Activated naive CD4-positive, alpha-beta T cell treated with anti-CD3 and anti-CD28 coated beads, Interleukin-2, amount 10 ng/mL, durations not matched to agents 7 days and 5 days (primary cell): ENCODE data around the gene LPAR1.

Experiments
- CTCF ChIA-PET: fragments of 350-600 bp; sonication (Branson Sonifier 250); formaldehyde crosslinking; loops from one replicate; lab custom pipeline; 2021; ENCODE audit warnings: antibody characterized with exemption; lab: Charles Lee
- DNase-seq: peaks from one replicate; pipeline ENCODE4 v3.0.0-alpha.2; 2020
- H3K27ac Mint-ChIP-seq: one replicate; pipeline ENCODE4 v1.8.0; 2021; ENCODE audit warnings: mild to moderate bottlenecking, moderate library complexity, mixed read lengths
- H3K27me3 Mint-ChIP-seq: one replicate; pipeline ENCODE4 v1.8.0; 2021; ENCODE audit warnings: mild to moderate bottlenecking, mixed read lengths
- H3K36me3 Mint-ChIP-seq: one replicate; pipeline ENCODE4 v1.8.0; 2021; ENCODE audit warnings: mixed read lengths
- H3K4me1 Mint-ChIP-seq: one replicate; pipeline ENCODE4 v1.8.0; 2021; ENCODE audit warnings: mixed read lengths
- H3K4me3 Mint-ChIP-seq: one replicate; pipeline ENCODE4 v1.8.0; 2021; ENCODE audit warnings: mild to moderate bottlenecking, moderate library complexity, mixed read lengths
- H3K9me3 Mint-ChIP-seq: one replicate; pipeline ENCODE4 v1.8.0; 2021; ENCODE audit warnings: mixed read lengths

The LPAR1 gene

DNA sequence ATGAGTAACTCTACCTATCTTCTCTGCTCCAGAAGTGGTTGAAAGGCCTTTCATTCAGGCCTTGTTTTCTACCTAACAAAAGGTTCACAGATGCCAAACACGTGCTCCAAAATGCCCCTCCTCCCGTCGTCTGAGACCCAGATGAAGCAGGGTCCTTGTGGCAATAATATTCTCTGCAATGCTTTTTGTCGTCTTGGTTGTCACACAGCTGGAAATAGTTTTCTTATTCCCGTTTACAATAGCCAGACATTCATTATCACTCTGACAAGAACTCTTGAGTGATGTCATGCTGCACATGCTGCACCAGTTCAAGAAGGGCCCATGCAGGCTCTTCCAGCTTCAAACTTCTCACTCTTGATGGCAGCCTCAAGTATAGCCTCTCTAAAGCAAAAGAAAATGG lies 7.8 kb downstream of the LPAR1 start:
- no peaks in the 10 kb centered on the region for H3K36me3 Mint-ChIP-seq
- CTCF ChIA-PET: no interaction called here
- peaks cover 6% of the 10 kb centered on the region for H3K27me3 Mint-ChIP-seq
- DNase-seq: no peak
- no peak overlapping the region for H3K4me3 Mint-ChIP-seq
- H3K9me3 Mint-ChIP-seq: no peaks in the 10 kb centered on the region
- no peak overlapping the region for H3K27ac Mint-ChIP-seq
- H3K4me1 Mint-ChIP-seq: peaks cover 4% of the 10 kb centered on the region

DNA sequence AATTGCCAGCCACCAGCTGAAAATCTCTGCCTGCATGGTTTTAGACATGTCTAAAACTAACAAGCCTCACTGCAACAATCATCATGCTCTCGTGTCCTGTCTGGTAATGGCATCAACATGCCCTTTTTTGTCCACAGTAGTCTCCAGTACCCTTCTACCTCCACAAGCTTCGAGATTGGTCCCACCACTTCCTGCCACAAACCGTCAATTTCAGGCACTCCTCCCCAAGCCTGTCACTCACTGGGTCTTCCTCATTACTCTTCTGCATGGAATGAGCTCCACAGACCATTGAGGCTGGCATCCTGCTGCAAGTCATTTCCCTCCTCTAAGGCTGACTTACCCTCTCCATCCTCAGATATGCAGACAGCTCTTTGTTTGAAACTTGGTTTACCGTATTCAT lies 9.0 kb downstream of the LPAR1 start:
- Mint-ChIP-seq H3K27ac (no peak overlapping the region), H3K36me3 (no peaks in the 10 kb centered on the region), H3K4me1 (peaks cover 4% of the 10 kb centered on the region), H3K27me3 (no peaks in the 10 kb centered on the region), H3K4me3 (no peak overlapping the region), H3K9me3 (no peaks in the 10 kb centered on the region)
- DNase-seq: no peak
- CTCF ChIA-PET: interaction anchor here (1.0 kb wide), 1 partner anchor 11 kb away, joined by 3 read pairs; no protein-coding TSS in a partner anchor

DNA sequence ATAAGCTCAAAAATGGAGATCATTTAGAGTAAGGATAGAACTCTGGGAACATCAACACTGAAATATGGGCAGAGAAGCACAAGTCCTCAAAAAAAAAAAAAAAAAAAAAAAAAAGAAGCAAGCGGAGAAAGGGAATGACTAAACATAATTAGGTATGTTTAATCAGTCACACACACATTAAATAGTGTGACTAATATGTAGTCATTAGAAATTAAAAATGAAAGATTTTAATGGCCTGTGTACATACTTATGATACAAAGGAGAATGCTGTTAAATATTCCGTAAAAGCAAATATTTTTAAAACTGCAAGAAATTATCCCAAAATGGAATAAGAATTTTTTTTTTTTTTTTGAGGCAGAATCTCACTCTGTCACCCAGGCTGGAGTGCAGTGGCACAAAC lies 10.5 kb downstream of the LPAR1 start:
- Mint-ChIP-seq H3K27ac (no peak overlapping the region), H3K27me3 (no peaks in the 10 kb centered on the region), H3K4me1 (peaks cover 4% of the 10 kb centered on the region), H3K9me3 (no peaks in the 10 kb centered on the region), H3K4me3 (no peak overlapping the region), H3K36me3 (no peaks in the 10 kb centered on the region)
- no peak for DNase-seq
- CTCF ChIA-PET: no interaction called here

DNA sequence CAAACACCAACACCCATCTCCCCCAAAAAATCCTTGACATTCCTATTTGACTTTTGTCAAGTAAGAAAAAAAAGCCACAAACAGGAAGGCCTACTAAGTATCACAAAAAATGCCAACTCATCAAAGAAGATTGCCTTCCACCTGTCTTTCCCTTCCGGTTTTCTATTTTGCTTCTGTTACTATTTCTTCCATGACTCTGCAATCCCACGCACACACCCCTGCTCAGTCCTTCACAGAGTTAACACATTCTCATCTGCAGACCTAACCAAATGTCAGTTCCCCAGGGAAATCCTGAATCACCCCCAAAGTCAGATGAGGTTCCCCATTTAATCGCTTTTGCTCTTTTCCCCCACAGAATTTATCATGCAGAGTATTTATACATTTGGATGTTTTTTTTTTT lies 15.1 kb downstream of the LPAR1 start:
- H3K36me3 Mint-ChIP-seq: no peaks in the 10 kb centered on the region
- no peak overlapping the region for H3K27ac Mint-ChIP-seq
- no peaks in the 10 kb centered on the region for H3K9me3 Mint-ChIP-seq
- no peaks in the 10 kb centered on the region for H3K4me1 Mint-ChIP-seq
- no peak for DNase-seq
- no peak overlapping the region for H3K4me3 Mint-ChIP-seq
- H3K27me3 Mint-ChIP-seq: no peaks in the 10 kb centered on the region
- CTCF ChIA-PET: no interaction called here

DNA sequence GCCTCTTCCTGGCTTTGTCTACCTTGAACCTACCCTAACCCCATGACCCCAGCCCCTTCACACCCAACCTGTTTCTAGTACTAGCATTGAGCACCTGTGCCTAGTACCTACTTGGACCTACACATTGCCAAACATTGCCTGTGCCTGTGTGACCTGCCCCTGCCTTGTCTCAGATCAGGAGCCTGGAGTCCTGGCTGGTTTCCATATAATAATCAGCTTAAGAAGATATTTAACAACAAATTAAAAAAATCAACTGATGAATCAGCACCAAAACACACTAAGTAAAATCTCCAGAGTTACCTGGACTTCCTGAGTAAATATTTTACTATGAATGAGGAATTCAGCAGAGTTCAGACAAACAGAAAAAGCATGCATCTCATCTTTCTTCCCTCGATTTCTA lies 17.7 kb downstream of the LPAR1 start:
- CTCF ChIA-PET: no interaction called here
- Mint-ChIP-seq H3K9me3 (no peaks in the 10 kb centered on the region), H3K4me1 (no peaks in the 10 kb centered on the region), H3K4me3 (no peak overlapping the region), H3K27ac (no peak overlapping the region), H3K27me3 (no peaks in the 10 kb centered on the region), H3K36me3 (no peaks in the 10 kb centered on the region)
- no peak for DNase-seq

DNA sequence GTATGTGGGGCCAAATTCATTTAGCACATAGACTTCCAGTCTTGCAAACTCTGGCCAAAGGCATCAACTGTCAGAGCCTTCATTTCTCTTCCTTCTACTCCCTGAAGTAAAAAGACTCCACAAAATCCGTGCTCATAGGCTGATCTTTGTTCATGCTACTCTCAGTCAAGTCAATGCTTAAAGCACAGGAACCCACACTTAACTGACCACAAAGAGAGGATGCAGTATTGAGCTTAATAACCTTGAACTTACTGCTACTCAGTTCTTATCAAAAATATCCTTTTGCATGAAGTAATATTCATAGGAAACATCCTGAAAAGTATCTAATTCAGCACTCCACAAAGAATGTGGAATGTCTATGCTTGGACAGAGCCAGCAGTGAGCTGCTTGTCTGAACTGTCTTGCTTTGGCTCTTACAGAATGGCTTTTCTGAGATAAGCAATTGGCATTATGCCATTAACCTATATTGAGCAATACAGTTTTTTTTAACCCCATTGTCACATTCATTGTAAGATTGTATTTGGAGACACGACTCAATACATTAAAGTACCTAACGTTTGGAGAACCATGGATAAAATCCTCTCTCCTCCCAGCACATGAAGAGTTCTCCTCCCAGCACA lies 21.7 kb downstream of the LPAR1 start:
- Mint-ChIP-seq H3K4me3 (no peak overlapping the region), H3K36me3 (no peaks in the 10 kb centered on the region), H3K27ac (no peak overlapping the region), H3K9me3 (no peaks in the 10 kb centered on the region), H3K27me3 (no peaks in the 10 kb centered on the region), H3K4me1 (no peaks in the 10 kb centered on the region)
- DNase-seq: no peak
- CTCF ChIA-PET: no interaction called here

DNA sequence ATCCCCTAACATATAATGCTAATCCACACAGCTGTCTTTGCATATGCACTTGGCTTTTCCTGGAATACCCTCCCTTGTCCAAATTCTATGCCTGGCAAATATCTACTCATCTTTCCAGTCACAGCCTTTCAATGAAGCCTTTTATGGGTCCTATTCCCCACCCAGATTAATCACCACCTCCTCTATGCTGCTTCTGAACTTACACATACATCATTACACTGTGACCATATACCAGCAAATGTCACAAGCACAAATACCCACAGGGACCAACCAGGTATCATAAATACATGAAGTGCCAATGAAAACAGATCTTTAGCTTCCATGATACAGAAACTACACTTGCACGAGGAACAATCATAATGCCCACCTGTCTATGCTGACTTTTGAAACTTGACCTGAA lies 22.3 kb downstream of the LPAR1 start:
- Mint-ChIP-seq H3K27me3 (no peaks in the 10 kb centered on the region), H3K4me3 (no peak overlapping the region), H3K4me1 (no peaks in the 10 kb centered on the region), H3K36me3 (no peaks in the 10 kb centered on the region), H3K9me3 (no peaks in the 10 kb centered on the region), H3K27ac (no peak overlapping the region)
- DNase-seq: no peak
- CTCF ChIA-PET: no interaction called here

DNA sequence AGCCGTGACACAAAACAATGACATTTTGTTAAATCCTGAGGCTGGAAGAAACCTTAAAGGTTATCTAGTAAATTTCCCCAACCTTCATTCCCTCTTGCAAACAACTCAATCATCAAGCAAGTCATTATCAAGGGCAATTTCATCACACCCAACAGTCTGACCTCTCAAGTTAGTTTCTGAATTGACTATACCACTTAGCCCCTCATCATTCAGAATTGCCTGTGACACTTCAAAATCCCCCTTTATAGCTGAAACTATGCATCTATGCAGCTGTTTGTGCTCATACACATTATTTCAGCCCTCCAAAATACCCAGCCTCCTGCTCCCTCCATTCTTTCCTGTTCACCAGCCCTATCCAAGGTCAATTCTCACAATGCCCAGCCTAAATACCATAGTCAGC lies 24.6 kb downstream of the LPAR1 start:
- Mint-ChIP-seq H3K4me3 (no peak overlapping the region), H3K9me3 (no peaks in the 10 kb centered on the region)
- CTCF ChIA-PET: no interaction called here

DNA sequence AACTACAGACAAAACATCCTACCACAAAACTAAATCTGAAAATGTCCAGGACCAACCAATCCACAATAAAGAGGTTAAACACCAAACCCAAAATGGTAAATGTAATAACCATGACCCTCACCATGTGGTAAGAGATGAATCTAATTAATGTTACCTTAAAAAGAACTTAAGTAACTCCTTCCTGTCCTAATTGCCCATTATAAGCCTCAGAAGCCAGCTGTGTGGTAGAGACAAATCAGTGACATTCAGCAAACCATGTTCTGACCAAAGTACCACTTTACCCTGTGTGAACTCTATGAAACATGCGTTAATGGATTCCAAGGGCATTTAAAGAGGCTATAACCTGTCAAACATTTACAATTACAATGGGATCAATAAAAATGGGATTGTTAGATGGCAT lies 25.0 kb downstream of the LPAR1 start:
- no peak for DNase-seq
- CTCF ChIA-PET: no interaction called here
- Mint-ChIP-seq H3K27me3 (no peaks in the 10 kb centered on the region), H3K4me3 (no peak overlapping the region), H3K4me1 (no peaks in the 10 kb centered on the region), H3K9me3 (no peaks in the 10 kb centered on the region), H3K36me3 (no peaks in the 10 kb centered on the region), H3K27ac (no peak overlapping the region)

More for the DNA sequence above, 24.6 kb downstream of the LPAR1 start:
- no peaks in the 10 kb centered on the region for H3K27me3 Mint-ChIP-seq
- no peak for DNase-seq
- H3K4me1 Mint-ChIP-seq: no peaks in the 10 kb centered on the region
- H3K27ac Mint-ChIP-seq: no peak overlapping the region
- H3K36me3 Mint-ChIP-seq: no peaks in the 10 kb centered on the region

DNA sequence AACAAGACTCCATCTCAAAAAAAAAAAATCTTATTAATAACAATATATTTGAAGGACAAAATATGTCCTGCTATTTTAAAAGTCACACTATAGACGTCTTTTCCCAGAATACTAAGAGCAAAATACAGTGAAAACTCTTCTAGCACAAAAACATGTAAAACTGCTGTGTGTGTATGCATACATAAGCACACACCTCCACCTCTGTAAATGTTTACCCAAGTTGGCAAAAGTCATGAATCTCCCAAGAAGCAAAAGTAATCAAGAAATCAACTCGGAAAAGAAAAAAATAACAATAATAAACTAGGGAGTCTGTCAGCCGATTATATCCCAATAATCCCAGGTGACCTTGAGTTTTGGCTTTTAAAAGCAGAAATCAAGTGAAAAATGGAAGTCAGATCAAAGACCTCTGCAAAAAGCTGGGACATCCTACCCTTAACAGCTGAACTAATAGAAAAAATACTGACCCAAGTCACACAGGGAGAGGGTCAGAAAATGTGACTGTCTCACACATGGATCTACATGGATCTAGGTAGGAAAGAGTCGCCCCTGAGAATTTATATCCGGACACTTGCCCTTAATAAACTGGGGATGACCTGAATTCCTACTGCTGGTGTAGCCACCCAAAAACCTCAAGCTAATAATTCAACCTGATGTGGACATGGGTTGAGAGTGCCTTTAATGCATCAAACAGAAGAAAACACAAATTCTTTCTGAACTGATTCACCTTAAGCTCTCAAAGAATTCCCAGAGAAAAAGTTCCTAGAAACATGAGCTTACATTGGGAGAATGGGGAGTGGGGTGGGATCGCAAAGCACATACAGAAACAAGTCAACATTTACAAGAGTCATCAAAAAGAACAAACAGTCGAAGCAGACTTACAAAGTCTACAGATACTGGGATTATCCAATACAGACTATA lies 29.9 kb downstream of the LPAR1 start:
- Mint-ChIP-seq H3K27me3 (no peaks in the 10 kb centered on the region), H3K4me3 (no peak overlapping the region), H3K9me3 (peaks cover 2% of the 10 kb centered on the region), H3K36me3 (no peaks in the 10 kb centered on the region), H3K4me1 (no peaks in the 10 kb centered on the region), H3K27ac (no peak overlapping the region)
- CTCF ChIA-PET: no interaction called here
- DNase-seq: no peak

DNA sequence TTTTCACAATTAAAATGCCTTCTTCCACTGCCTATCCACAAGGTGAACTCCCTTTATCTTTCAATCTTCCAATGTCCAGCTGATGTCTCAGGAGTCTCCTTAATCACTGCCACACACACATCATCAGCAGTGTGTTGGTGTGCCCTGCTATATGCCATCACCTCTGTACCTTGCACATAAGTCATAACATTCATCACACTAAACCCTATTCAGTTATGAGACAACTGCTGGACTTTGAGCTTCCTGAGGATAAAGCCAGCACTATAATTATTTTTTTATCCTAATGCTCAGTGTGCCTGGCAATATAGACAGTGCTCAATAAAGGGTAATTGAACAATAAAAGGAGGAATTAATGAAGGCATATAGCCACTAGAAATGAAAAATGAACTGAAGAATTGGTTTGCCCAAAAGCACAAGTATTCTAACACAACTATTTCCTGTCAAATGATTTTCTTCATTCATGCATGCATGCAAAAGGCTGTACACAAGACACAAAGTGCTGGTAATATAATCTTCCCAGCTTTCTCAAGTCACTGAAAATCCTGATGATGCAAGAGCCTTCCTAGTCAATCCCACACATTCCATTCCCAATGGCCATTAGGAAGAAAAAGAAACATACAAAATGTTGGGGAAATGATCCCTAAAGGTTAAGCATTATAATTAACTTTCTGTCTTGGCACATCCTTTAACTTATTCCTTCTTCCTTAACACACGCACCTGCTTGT lies 32.4 kb downstream of the LPAR1 start:
- H3K4me3 Mint-ChIP-seq: no peak overlapping the region
- H3K27ac Mint-ChIP-seq: no peak overlapping the region
- CTCF ChIA-PET: no interaction called here
- no peaks in the 10 kb centered on the region for H3K36me3 Mint-ChIP-seq
- DNase-seq: no peak
- H3K9me3 Mint-ChIP-seq: peaks cover 2% of the 10 kb centered on the region
- no peaks in the 10 kb centered on the region for H3K27me3 Mint-ChIP-seq
- no peaks in the 10 kb centered on the region for H3K4me1 Mint-ChIP-seq

DNA sequence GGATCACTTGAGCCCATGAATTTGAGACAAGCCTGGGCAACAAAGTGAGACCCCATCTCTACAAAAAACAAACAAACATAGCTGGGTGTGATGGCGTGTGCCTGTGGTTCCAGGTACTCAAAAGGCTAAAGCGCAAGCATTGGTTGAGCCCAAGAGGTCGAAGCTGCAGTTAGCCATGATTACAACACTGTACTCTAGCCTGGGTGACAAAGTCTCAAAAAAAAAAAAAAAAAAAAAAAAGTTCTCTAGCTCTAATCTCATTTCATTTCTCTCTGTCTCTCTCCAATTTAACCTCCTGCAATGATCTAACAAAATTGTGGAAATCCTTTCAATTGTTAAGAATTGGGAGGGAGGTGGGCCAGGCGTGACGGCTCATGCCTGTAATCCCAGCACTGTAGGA lies 33.3 kb downstream of the LPAR1 start:
- Mint-ChIP-seq H3K27me3 (no peaks in the 10 kb centered on the region), H3K9me3 (peaks cover 2% of the 10 kb centered on the region), H3K36me3 (no peaks in the 10 kb centered on the region), H3K27ac (no peak overlapping the region), H3K4me3 (no peak overlapping the region), H3K4me1 (no peaks in the 10 kb centered on the region)
- CTCF ChIA-PET: no interaction called here
- DNase-seq: no peak

DNA sequence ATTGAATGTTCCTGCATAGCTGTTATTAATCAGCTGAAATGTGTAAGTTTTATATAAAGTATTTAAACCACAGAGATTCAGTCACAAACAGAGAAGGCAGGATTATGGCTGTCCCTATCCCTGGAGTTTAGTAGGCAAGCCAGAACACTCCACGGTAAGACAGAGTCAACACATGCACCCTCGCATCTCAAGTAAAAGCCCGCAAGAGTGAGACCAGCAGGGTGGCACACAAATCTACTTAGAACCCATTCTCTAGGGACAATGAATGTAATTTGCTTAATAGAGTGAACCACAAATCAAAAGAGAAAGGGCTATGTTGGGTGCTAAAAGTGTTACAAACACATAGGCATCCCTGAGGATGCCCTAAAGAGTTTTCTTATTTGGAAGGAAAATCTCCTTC lies 35.1 kb downstream of the LPAR1 start:
- no peak overlapping the region for H3K27ac Mint-ChIP-seq
- CTCF ChIA-PET: no interaction called here
- no peaks in the 10 kb centered on the region for H3K36me3 Mint-ChIP-seq
- DNase-seq: no peak
- peaks cover 2% of the 10 kb centered on the region for H3K9me3 Mint-ChIP-seq
- no peaks in the 10 kb centered on the region for H3K4me1 Mint-ChIP-seq
- H3K27me3 Mint-ChIP-seq: no peaks in the 10 kb centered on the region
- no peak overlapping the region for H3K4me3 Mint-ChIP-seq

DNA sequence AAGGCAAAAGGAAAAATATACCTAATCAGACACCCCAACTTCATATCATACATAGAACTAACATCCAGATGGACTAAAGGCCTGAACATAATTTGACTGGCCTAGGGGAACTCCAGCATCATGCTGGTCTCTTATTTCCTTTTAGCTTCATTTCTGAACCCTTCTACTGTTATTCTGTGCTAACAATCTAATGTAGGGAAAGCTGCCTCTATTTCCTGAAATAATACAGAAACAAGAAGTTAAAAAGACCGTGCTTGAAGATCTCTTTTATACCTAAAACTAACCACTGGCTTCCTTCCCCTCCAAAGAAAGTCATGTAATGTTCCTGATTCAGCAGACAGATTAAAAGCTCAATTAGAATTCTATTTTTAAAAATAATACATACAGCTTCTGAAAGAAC lies 36.7 kb downstream of the LPAR1 start:
- no peaks in the 10 kb centered on the region for H3K27me3 Mint-ChIP-seq
- no peaks in the 10 kb centered on the region for H3K4me1 Mint-ChIP-seq
- CTCF ChIA-PET: no interaction called here
- no peak for DNase-seq
- peaks cover 2% of the 10 kb centered on the region for H3K9me3 Mint-ChIP-seq
- no peak overlapping the region for H3K4me3 Mint-ChIP-seq
- no peaks in the 10 kb centered on the region for H3K36me3 Mint-ChIP-seq
- no peak overlapping the region for H3K27ac Mint-ChIP-seq

DNA sequence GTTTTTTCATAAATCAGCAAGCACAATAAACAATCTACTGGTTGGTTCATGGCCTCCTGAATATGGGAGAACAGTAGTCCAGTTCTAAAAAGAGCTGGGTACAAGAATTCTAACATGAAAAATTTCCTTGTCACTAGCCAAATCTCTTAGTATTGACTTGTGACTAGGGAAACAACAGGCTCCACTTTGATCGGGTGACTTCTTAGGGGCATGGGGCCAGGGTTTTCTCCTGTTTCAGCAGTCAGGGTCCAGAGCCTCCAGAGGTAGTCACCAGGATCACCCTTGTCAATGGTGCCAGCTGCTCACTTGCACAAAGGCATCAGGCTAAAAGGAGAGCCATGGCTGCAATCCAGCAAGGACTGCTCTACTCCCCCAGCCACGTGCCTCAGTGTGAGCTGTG lies 38.1 kb downstream of the LPAR1 start:
- DNase-seq: no peak
- Mint-ChIP-seq H3K27ac (no peak overlapping the region), H3K36me3 (no peaks in the 10 kb centered on the region), H3K4me1 (no peaks in the 10 kb centered on the region), H3K9me3 (peaks cover 2% of the 10 kb centered on the region), H3K4me3 (no peak overlapping the region), H3K27me3 (no peaks in the 10 kb centered on the region)
- CTCF ChIA-PET: no interaction called here
